Medulla oblongata (tissue), 1 donor: Measurements from ENCODE around the gene VWA7.
"Not testable (repeated sequence)": the region's sequence is repeated elsewhere in the genome, so short reads cannot be mapped to it uniquely, and the experiment has no call there.

ENCODE experiments used
- DNase-seq: peaks from one replicate; pipeline ENCODE4 v3.0.0-alpha.2; 2015; ENCODE audit errors: extremely low spot score

VWA7 gene

DNA sequence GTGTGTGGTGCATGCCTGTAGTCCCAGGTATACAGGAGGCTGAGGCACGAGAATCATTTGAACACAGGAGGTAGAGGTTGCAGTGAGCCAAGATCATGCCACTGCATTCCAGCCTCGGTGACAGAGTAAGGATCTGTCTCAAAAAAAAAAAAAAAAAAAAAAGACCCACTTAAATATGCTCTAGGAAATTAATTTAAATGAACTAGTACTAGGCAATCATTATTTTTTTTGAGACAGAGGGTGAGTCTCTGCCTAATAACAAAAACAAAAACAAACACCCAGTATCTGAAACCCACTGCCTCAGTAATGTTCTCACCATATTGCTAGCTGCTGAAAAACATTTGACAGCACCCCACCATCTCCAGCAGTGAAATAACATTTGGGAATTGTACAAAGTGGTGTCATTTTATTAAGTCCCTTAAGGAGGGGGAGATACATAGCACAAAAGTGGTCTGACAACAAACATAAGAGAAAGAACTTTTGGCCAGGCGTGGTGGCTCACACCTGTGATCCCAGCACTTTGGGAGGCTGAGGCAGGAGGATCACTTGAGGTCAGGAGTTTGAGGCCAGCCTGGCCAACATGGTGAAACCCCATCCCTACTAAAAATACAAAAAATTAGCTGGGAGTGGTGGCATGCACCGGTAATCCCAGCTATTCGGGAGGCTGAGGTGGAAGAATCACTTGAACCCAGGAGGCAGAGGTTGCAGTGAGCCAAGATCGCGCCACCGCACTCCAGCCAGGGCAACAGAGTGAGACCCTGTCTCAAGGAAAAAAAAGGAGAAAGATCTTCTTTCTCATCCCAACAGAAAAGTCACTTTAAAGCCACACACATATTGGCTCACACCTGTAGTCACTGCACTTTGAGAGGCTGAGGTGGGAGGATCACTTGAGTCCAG, 24.2 kb upstream of the VWA7 start:
- DNase-seq, result not testable (repeated sequence)

DNA sequence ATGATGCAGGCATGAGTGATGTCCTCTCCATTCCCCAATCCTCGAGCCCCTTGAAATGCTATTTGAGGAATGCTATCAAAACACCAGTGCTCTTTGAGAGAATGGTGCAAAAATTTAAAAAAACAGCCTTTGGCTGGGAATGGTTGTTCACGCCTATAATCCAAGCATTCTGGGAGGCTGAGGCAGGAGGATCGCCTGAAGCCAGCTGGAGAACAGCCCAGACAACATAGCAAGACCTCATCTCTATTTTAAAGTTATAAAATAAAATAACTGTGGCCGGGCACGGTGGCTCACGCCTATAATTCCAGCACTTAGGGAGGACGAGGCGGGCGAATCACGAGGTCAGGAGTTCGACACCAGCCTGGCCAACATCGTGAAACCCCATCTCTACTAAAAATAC, 22.7 kb upstream of the VWA7 start:
- no peak for DNase-seq

DNA sequence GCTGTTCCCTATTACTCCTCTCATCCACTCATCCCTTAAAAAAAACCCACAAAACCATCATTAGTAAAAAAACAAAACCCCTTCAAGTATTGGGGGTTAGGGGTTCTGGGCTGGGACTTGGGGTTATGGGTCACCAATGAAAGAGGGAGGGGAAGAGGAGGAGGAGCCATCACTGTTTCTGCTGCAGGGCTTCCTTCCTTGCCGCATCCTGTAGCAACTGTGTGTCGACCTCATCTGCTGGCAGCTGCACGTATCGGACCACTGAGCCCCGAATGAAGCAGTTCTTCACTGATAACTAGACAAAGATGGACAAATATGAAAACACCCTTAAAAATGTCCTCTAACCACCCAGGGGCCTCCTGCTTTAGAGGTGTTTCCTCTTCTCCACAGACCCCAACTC, 20.5 kb upstream of the VWA7 start:
- no peak for DNase-seq

DNA sequence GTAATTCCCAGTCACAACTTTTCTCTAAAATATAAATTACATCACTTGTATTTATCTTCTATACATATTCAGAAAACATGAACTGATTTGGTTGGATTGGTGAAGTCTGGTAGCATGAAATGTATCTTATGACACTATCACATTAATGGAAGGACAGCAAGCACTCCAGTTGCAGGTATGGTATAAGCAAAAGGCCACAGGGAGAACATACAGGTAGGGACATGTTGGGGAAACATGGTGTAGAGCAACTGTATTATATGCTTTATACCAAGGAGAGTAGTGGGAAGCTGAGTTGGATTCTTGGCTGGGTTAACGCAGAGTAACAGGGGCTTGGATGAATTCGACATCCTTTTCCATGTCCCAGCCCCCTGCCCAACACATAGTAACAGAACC, 19.9 kb upstream of the VWA7 start:
- no peak for DNase-seq

- peak; percentile 92 for DNase-seq
These were observed 18.6 kb upstream of the VWA7 start, which contains the start of gene VARS1 for GRCh38 chr6:31795616-31796298. VARS1 (minus strand) TSS chr6:31795752; CDS start chr6:31795217, 535 bp downstream.

DNA sequence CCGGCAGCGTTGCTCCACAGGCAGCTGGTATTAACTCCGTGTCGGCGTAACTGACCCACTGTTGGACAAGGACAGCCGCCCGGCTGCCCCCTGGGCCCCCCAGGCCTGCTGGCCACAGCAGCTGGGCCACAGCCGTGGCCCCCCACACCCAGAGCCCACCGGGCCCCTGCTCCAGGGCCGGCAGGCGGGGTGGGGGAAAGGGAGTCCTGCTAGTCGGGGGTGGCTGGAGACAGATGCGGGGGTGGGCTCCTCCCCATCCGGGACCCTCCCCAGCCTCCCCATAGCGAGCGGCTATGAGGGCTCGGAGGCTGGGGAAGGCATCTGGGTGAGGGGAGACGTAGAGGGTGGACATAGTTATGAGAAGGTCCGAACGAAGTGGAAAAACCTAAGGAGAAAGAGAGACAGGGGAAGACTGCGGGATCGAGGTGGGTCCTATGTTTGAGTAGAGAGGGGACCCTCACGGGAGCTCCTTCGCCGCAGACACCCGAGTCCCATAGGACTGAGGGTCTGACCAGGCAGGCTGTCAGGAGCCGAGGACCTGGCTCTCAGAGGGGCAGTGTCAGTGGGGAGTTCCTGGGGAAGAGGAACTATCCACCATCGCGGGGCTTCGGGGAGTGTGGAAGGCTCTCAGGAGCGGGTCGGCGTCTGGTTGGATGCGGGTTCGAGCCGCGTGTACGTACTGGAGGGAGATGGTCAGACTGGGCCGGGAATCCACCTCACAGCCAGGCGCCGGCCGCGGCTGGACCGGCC, 17.9 kb upstream of the VWA7 start:
- DNase-seq, result no peak

GRCh38 chr6:31794294-31794865, 17.3 kb upstream of the VWA7 start:
- DNase-seq, result no peak

GRCh38 chr6:31793927-31794245, 16.8 kb upstream of the VWA7 start:
- DNase-seq, result not testable (repeated sequence)

DNA sequence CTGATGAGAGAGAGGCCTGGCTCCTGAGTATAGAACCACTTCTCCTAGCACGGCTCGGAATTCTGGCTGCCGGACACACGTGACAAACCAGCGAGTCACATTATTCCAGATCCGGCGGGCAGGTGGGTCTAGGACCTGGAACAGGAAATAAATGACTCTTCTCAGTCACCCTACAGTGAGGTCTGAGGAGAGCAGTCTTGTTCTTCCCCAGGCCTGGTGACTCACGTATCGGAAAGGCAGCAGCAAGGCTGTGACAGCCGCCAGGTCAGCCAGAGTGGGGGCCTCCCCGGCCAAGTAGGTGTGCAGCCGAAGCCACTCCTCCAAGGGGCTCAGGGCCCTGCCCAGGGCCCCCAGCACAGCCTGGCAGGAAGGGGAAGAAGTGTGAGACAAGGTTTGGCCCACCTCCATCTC, 15.6 kb upstream of the VWA7 start:
- no peak for DNase-seq

GRCh38 chr6:31792090-31792374, 14.9 kb upstream of the VWA7 start:
- no peak for DNase-seq

DNA sequence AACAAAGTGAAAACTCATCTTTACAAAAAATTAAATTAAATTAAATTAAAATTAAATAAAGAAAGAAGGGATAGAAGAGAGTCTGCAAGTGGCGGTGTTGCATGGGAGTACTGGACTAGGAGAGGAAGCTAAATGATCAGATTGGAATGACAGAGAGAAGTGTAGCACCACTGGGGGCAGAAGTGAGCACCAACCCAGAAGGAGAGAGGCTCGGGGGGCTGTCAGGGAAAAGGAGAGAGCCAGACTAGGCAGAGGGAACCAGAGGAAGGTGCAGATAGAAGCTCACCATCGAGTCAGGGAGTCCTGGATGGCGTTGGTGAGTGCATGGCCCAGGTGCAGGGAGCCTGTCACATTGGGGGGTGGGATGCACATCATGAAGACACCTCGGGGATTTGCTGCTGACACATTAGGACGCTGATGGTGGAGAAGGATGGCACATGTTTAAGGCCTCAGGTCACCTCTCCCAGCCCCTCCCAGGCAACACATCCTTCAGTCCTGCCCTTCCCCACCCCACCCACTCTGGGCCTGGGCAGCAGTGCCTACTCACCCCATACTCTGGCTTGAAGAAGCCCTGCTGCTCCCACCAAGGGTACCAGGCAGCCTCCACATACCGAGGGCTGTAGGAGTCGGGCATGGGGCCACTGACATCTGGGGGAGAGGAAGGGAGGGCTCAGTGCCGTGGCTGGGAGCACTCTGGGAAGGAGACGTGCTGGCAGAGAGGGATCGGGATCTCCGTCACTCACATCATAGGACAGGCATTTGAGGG, 14.4 kb upstream of the VWA7 start:
- DNase-seq, result peak; percentile 41

GRCh38 chr6:31785475-31785874, 8.3 kb upstream of the VWA7 start:
- no peak for DNase-seq

GRCh38 chr6:31784098-31784925, 7.2 kb upstream of the VWA7 start:
- peak; percentile 64 for DNase-seq

DNA sequence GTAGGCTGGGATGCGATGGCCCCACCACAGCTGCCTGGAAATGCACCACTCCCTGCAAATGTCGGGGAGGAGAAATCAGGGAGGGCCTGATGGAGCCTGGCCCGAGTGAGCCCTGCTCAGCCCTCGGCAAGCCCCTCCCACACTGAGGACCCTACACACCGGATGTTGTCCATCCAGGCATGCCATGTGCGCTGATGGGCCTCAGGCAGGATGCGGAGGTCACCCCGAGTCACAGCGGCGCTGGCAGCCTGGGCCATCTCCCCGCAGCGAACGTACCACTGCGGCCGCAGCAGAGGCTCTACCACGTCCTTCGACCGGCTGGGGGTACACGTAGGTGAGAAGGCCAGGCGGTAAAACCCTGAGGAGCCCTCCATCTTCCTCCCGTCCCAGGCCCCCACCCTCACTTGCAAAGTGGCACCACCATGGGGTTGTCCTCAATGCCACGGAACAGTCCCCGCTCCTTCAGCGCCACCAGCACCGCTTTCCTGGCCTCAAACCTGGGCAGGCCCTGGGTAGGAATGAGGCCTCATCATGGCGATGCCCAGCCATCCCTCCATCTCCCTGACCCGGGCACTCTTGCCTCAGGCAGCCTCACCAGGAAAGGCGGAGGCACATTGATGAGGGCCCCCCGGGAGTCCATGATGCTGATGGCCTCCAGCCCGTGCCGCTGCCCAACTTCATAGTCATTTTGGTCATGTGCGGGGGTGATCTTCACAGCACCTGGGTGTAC, 5.2 kb upstream of the VWA7 start:
- no peak for DNase-seq

DNA sequence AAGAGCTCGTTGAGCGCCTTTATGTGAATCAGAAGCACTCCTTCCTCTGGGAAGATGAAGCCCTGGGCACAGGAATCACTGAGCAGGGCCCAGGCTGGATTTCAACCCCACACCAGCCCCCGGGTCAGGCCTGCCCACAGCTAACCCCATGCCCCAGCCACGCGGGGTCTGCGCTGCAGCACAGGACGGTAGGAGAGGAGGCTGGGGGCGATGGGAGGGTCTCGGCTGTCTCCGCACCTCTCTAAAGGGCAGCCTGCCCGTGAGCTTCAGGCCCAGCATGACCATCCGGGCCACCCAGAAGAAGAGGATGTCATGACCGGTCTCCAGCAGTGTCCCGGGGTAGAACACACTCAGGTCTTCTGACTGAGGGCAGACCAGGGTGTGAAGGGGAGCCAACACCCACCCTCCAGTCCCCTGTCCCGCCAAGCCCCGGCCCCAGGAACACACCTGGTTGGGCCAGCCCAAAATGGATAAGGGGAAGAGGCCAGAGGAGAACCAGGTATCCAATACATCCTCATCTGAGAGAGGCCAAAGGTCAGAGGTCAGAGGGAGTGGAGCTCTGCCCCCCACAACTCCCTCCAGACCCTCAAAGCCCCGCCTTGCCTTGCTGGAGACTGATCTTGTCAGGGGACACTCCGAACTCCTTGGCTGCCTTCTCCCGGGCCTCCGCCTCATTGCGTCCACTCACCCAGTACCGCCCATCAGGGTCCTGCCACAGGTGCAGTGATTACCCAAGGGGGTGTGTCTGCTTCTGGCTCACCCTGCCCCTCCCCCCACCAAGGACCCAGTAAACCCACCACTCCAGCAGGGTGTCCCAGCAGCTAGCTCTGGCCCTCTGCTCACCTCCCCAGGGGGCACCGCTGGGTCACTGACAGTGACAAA, 4.4 kb upstream of the VWA7 start:
- no peak for DNase-seq

DNA sequence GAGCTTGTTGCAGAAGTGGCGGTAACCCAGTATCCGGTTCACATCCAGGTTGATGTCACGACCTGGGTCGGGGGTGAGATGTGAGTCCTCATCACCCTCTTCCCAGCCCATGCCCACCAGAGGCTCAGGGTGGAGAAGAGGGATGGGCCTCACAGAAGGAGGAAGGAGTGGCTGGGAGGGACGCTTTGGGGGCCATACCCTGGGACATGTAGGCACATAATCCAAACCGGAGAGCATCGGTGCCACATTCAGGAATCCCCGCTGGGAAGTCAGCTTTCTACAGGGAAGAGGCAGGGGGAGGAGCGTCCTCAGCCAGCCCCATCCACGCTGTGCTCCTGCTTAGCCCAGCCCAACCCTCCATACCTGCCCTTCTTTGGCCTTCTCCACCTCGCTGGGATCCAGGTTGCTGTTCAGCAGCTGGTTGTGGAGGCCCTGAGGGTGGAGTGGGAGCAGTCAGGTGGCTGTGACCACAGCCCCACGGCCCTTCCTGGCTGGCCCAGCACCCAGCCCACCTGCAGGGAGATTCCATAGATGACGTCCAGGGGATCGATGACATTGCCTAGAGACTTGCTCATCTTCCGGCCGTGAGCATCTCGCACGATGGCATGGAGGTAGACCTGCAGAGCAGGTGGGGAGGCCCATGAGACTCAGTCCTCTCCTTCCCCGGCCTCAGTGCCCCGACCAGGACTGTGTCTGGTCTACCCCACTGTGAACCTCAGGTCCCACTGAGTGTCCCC, 3.5 kb upstream of the VWA7 start:
- no peak for DNase-seq

- DNase-seq, result no peak
These were observed 2.8 kb upstream of the VWA7 start for GRCh38 chr6:31779908-31780307.
